Measurements from ENCODE around the gene TTC7B. TPM values are rescaled to one million over a fixed set of nuclear protein-coding genes. Genes with fewer than 3 reads are reported as not detected.

Gene TTC7B
- total and polyA plus RNA-seq, 2 of the 8 experiments (the other 6 are each of a cell fraction or from before 2014, with no cell fraction given), result 23.7 to 34.0 TPM

DNA sequence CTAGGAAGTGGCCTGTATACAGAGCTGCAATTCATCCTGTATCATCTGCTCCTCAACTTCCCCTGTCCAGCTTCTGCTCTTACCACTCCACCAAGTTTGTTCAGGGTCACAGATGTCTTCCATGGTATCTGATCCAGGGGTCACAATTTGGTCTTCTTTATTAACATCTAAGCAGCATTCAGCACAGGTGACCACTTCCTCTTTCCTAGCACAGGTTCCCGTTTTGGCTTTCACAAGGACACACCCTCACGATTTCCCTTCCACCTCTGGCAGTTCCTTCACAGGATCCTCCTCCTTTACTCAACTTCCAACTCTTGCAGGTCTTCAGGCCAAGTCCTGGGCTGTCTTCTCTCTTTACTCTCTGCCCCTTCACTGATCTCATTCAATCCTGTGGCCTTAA, 93.6 kb downstream of the TTC7B start:
- Histone ChIP-seq H2AFZ (ENCODE audit: low read length) (no peak overlapping the region), H3K4ac (replicated peaks; ENCODE audit: insufficient read length, low read depth, low read length) (no peak overlapping the region), H3K79me1 (ENCODE audit: low read depth, low read length) (no peaks in the 10 kb centered on the region), H2AK5ac (ENCODE audit: low read depth, low read length) (no peak overlapping the region), H3K27ac (ENCODE audit: low read depth, low read length) (no peak overlapping the region), H3K23ac (ENCODE audit: insufficient read length) (no peak overlapping the region), H4K5ac (ENCODE audit: insufficient read length, low read depth, low read length) (no peak overlapping the region), H3K79me2 (ENCODE audit: control insufficient read depth in 1 of 2, insufficient read depth in 2 of 2, low read length in 2 of 2) (no peaks in the 10 kb centered on the region), H3K36me3 (ENCODE audit: control insufficient read depth in 2 of 4, insufficient read depth in 4 of 4, low read length in 3 of 4) (no peaks in the 10 kb centered on the region), H3K9ac (replicated peaks in 1 of 4; ENCODE audit: extremely low read depth in 1 of 4, low read depth in 3 of 4, low read length in 3 of 4) (no peak overlapping the region), H2BK20ac (ENCODE audit: low read length) (no peak overlapping the region), H4K91ac (replicated peaks; ENCODE audit: insufficient read length, low read length) (no peak overlapping the region), H3K56ac (replicated peaks; ENCODE audit: insufficient read length, low read depth, low read length) (no peak overlapping the region), H4K20me1 (replicated peaks in 1 of 2; ENCODE audit: control insufficient read depth in 1 of 2, insufficient read depth in 2 of 2, low read length in 2 of 2) (no peaks in the 10 kb centered on the region), H2BK12ac (ENCODE audit: low read depth, low read length) (no peak overlapping the region), H3K4me3 (ENCODE audit: extremely low read depth in 1 of 4, insufficient read depth in 2 of 4, low read depth in 3 of 4, low read length in 4 of 4) (no peak overlapping the region), H3K4me1 (replicated peaks in 1 of 4; ENCODE audit: control insufficient read depth in 3 of 4, insufficient read depth in 4 of 4, low read length in 3 of 4) (peaks cover 2 to 12% (median 4%) of the 10 kb centered on the region in 4 experiments), H3K23me2 (ENCODE audit: low read depth, low read length) (no peaks in the 10 kb centered on the region), H3K18ac (ENCODE audit: extremely low read depth, low read length) (no peak overlapping the region), H3K27me3 (replicated peaks in 1 of 4; ENCODE audit: control insufficient read depth in 3 of 4, extremely low read depth in 1 of 4, insufficient read depth in 3 of 4, low read length in 3 of 4) (no peaks in the 10 kb centered on the region), H2BK5ac (ENCODE audit: low read depth, low read length) (no peak overlapping the region), H3K14ac (ENCODE audit: insufficient read length) (no peak overlapping the region), H2BK15ac (ENCODE audit: low read length) (no peak overlapping the region), H4K8ac (ENCODE audit: extremely low read depth, insufficient read depth, low read length) (no peak overlapping the region), H3K4me2 (ENCODE audit: insufficient read depth in 1 of 2, low read depth in 2 of 2, low read length in 2 of 2) (no peak overlapping the region), H2BK120ac (replicated peaks; ENCODE audit: low read depth, low read length) (no peak overlapping the region), H3K9me3 (ENCODE audit: insufficient read depth in 2 of 2, low read depth in 1 of 2, low read length in 1 of 2) (no peaks in the 10 kb centered on the region)
- POLR2A ChIA-PET (ENCODE audit: partially characterized antibody), result no interaction called here
- DNase-seq (ENCODE audit: low read depth in 1 of 2, low spot score in 2 of 2) (no peak), FAIRE-seq (no peak)
- CTCF ChIA-PET (ENCODE audit: partially characterized antibody), result no interaction called here
- 90% methylated on average over 2 of the region's 2 CpGs; no CpG with 5 or more reads in 1 of the 2 experiments for WGBS, 2 experiments (ENCODE audit: extremely low coverage in 1 of 2, insufficient coverage in 1 of 2, insufficient read length in 1 of 2, insufficient replicate concordance in 2 of 2, low coverage in 1 of 2, low lambda C conversion rate in 2 of 2, missing lambda C conversion rate in 1 of 2)
- TF ChIP-seq TAF7 (optimal IDR thresholded peaks at IDR 0.05; ENCODE audit: borderline replicate concordance, low read depth, low read length) (no peak), CTCF (IDR thresholded peaks at IDR 0.05; ENCODE audit: control extremely low read depth in 1 of 3, insufficient read depth in 1 of 3, low read depth in 1 of 3, low read length in 3 of 3) (no peak), ZNF274 (IDR thresholded peaks at IDR 0.05; ENCODE audit: borderline replicate concordance, extremely low read depth, low read length) (no peak), RNF2 (IDR thresholded peaks at IDR 0.05; ENCODE audit: borderline replicate concordance, low read depth, low read length, missing control alignments, poor library complexity, severe bottlenecking) (no peak), CHD2 (IDR thresholded peaks at IDR 0.05; ENCODE audit: low read length) (no peak), EP300 (IDR thresholded peaks at IDR 0.05; ENCODE audit: borderline replicate concordance in 1 of 2, low read depth in 2 of 2, low read length in 2 of 2) (no peak), SAP30 (IDR thresholded peaks at IDR 0.05; ENCODE audit: insufficient read depth, insufficient replicate concordance, low read length) (no peak), SP2 (IDR thresholded peaks at IDR 0.05; ENCODE audit: low read length) (no peak), SIX5 (IDR thresholded peaks at IDR 0.05; ENCODE audit: low read depth, low read length) (no peak), SIRT6 (IDR thresholded peaks at IDR 0.05; ENCODE audit: low read length) (no peak), POLR2AphosphoS5 (IDR thresholded peaks at IDR 0.05; ENCODE audit: low read depth, low read length) (no peak), NANOG (IDR thresholded peaks at IDR 0.05; ENCODE audit: insufficient read depth, low read depth, low read length, poor library complexity, severe bottlenecking) (no peak)
